KOPT-K1 (cell line): ENCODE results near the gene TRUB1.

Experiments
- H3K27ac ChIP-seq: fragments of 200-600 bp; sonication (generic); 2 replicates; pipeline ENCODE4 v1.5.1; 2016; ENCODE audit warnings: antibody characterized with exemption, mild to moderate bottlenecking, low read depth, low read length; ENCODE audit not compliant: poor library complexity, severe bottlenecking
- H3K36me3 ChIP-seq: fragments of 200-600 bp; sonication (generic); 2 replicates; pipeline ENCODE4 v1.5.1; 2017; ENCODE audit warnings: antibody characterized with exemption, mild to moderate bottlenecking, low read length, moderate library complexity; ENCODE audit not compliant: insufficient read depth
- H3K9me3 ChIP-seq: fragments of 200-600 bp; sonication (generic); 2 replicates; pipeline ENCODE4 v1.5.1; 2017; ENCODE audit warnings: antibody characterized with exemption, low read length, mild to moderate bottlenecking; ENCODE audit not compliant: insufficient read depth, poor library complexity, severe bottlenecking

The TRUB1 gene

GRCh38 chr10:114987995-114988394 is 50.0 kb downstream of the TRUB1 start:
- Histone ChIP-seq H3K36me3 (peaks cover 22% of the 10 kb centered on the region), H3K27ac (no peak overlapping the region), H3K9me3 (peaks cover 34% of the 10 kb centered on the region)

GRCh38 chr10:114990586-114990985 is 52.6 kb downstream of the TRUB1 start:
- peaks cover 8% of the 10 kb centered on the region for H3K9me3 ChIP-seq
- H3K27ac ChIP-seq, result no peak overlapping the region
- no peaks in the 10 kb centered on the region for H3K36me3 ChIP-seq

GRCh38 chr10:114990991-114991390 is 53.0 kb downstream of the TRUB1 start:
- Histone ChIP-seq H3K27ac (no peak overlapping the region), H3K36me3 (no peaks in the 10 kb centered on the region), H3K9me3 (peaks cover 5% of the 10 kb centered on the region)

- H3K36me3 ChIP-seq, result no peaks in the 10 kb centered on the region
- H3K27ac ChIP-seq, result no peak overlapping the region
- H3K9me3 ChIP-seq, result no peaks in the 10 kb centered on the region
Measured at GRCh38 chr10:114992189-114992775, 54.3 kb downstream of the TRUB1 start.

GRCh38 chr10:114995468-114996247 is 57.7 kb downstream of the TRUB1 start:
- H3K27ac ChIP-seq, result no peak overlapping the region
- no peaks in the 10 kb centered on the region for H3K9me3 ChIP-seq
- H3K36me3 ChIP-seq, result no peaks in the 10 kb centered on the region

- Histone ChIP-seq H3K9me3 (no peaks in the 10 kb centered on the region), H3K27ac (no peak overlapping the region)
Measured at GRCh38 chr10:114996542-114996941, 58.5 kb downstream of the TRUB1 start.

GRCh38 chr10:114998993-114999392 is 61.0 kb downstream of the TRUB1 start:
- Histone ChIP-seq H3K36me3 (no peaks in the 10 kb centered on the region), H3K9me3 (no peaks in the 10 kb centered on the region), H3K27ac (no peak overlapping the region)

More at GRCh38 chr10:114996542-114996941, 58.5 kb downstream of the TRUB1 start:
- no peaks in the 10 kb centered on the region for H3K36me3 ChIP-seq

GRCh38 chr10:115001506-115002381 is 63.7 kb downstream of the TRUB1 start:
- no peak overlapping the region for H3K27ac ChIP-seq

GRCh38 chr10:115003396-115003795 is 65.4 kb downstream of the TRUB1 start:
- Histone ChIP-seq H3K9me3 (no peaks in the 10 kb centered on the region), H3K36me3 (no peaks in the 10 kb centered on the region), H3K27ac (no peak overlapping the region)

More at GRCh38 chr10:115001506-115002381, 63.7 kb downstream of the TRUB1 start:
- Histone ChIP-seq H3K9me3 (no peaks in the 10 kb centered on the region), H3K36me3 (no peaks in the 10 kb centered on the region)

- Histone ChIP-seq H3K27ac (no peak overlapping the region), H3K9me3 (no peaks in the 10 kb centered on the region), H3K36me3 (no peaks in the 10 kb centered on the region)
Measured at GRCh38 chr10:115004236-115004862, 66.4 kb downstream of the TRUB1 start.

GRCh38 chr10:115005771-115006170 is 67.8 kb downstream of the TRUB1 start:
- Histone ChIP-seq H3K9me3 (no peaks in the 10 kb centered on the region), H3K27ac (no peak overlapping the region), H3K36me3 (no peaks in the 10 kb centered on the region)

- no peaks in the 10 kb centered on the region for H3K9me3 ChIP-seq
- no peaks in the 10 kb centered on the region for H3K36me3 ChIP-seq
- H3K27ac ChIP-seq, result no peak overlapping the region
Measured at GRCh38 chr10:115018185-115018931, 80.4 kb downstream of the TRUB1 start.

- no peak overlapping the region for H3K27ac ChIP-seq
- H3K36me3 ChIP-seq, result no peaks in the 10 kb centered on the region
- no peaks in the 10 kb centered on the region for H3K9me3 ChIP-seq
Measured at GRCh38 chr10:115020449-115020848, 82.5 kb downstream of the TRUB1 start.

GRCh38 chr10:115022733-115023132 is 84.7 kb downstream of the TRUB1 start:
- H3K9me3 ChIP-seq, result no peaks in the 10 kb centered on the region
- no peak overlapping the region for H3K27ac ChIP-seq
- no peaks in the 10 kb centered on the region for H3K36me3 ChIP-seq
